Measurements from ENCODE around the gene IFNGR2. TPM values are rescaled to one million over a fixed set of nuclear protein-coding genes. Genes with fewer than 3 reads are reported as not detected.
"Not testable (repeated sequence)": the region's sequence is repeated elsewhere in the genome, so short reads cannot be mapped to it uniquely, and the experiment has no call there.

IFNGR2 gene
- total and polyA plus RNA-seq, 4 donors, result 67.1 to 77.7 (median 67.1) TPM

GRCh38 chr21:33412439-33412831 lies 9.2 kb downstream of the IFNGR2 start:
- not testable (repeated sequence) for DNase-seq (ENCODE audit: low read depth in 4 of 6, low spot score in 6 of 6); H3K27me3 ChIP-seq (ENCODE audit: control insufficient read depth, insufficient read depth, low read length); H3K27ac ChIP-seq (ENCODE audit: low read depth, low read length); H3K4me1 ChIP-seq (ENCODE audit: control insufficient read depth, insufficient read depth, low read length); H3K4me3 ChIP-seq (ENCODE audit: low read depth, low read length); H3K9me3 ChIP-seq (ENCODE audit: control insufficient read depth, insufficient read depth, low read length)
- WGBS (ENCODE audit: insufficient coverage), result 96% methylated on average over 10 of the region's 12 CpGs
- H3K36me3 ChIP-seq (ENCODE audit: control insufficient read depth, insufficient read depth, low read length), result peaks cover 26% of the 10 kb centered on the region

- Histone ChIP-seq H3K27me3 (ENCODE audit: control insufficient read depth, insufficient read depth, low read length) (no peaks in the 10 kb centered on the region), H3K36me3 (ENCODE audit: control insufficient read depth, insufficient read depth, low read length) (peaks cover 26% of the 10 kb centered on the region), H3K9me3 (ENCODE audit: control insufficient read depth, insufficient read depth, low read length) (no peaks in the 10 kb centered on the region), H3K4me3 (ENCODE audit: low read depth, low read length) (no peak overlapping the region), H3K27ac (ENCODE audit: low read depth, low read length) (no peak overlapping the region), H3K4me1 (ENCODE audit: control insufficient read depth, insufficient read depth, low read length) (no peaks in the 10 kb centered on the region)
- DNase-seq (ENCODE audit: low read depth in 4 of 6, low spot score in 6 of 6), result no peak
- WGBS (ENCODE audit: insufficient coverage), result 63% methylated on average over 5 of the region's 9 CpGs
Observed at GRCh38 chr21:33412832-33413519, 9.8 kb downstream of the IFNGR2 start.

DNA sequence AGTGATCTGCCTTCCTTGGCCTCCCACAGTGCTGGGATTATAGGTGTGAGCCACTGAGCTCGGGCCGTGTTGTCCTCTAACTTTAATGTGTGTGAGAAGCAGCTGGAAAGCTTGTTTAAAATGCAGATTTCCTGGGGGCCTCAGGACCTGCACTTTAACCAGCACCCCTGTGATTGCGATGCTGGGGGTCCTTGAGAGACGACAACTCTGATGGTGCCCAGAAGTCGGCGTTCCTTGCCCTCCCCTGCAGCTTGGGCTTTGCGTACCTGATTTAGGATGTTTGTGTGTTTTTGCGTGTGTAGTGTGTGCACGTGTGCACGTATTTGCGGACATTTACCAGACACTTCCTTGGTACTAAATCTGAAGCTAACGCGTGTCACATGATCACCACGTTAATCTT lies 10.9 kb downstream of the IFNGR2 start:
- no peak overlapping the region for H3K27ac ChIP-seq (ENCODE audit: low read depth, low read length)
- no peaks in the 10 kb centered on the region for H3K27me3 ChIP-seq (ENCODE audit: control insufficient read depth, insufficient read depth, low read length)
- DNase-seq (ENCODE audit: low read depth in 4 of 6, low spot score in 6 of 6), result no peak
- peaks cover 26% of the 10 kb centered on the region for H3K36me3 ChIP-seq (ENCODE audit: control insufficient read depth, insufficient read depth, low read length)
- 86% methylated on average over 14 of the region's 14 CpGs for WGBS (ENCODE audit: insufficient coverage)
- no peaks in the 10 kb centered on the region for H3K4me1 ChIP-seq (ENCODE audit: control insufficient read depth, insufficient read depth, low read length)
- H3K4me3 ChIP-seq (ENCODE audit: low read depth, low read length), result no peak overlapping the region
- H3K9me3 ChIP-seq (ENCODE audit: control insufficient read depth, insufficient read depth, low read length), result no peaks in the 10 kb centered on the region

- no peaks in the 10 kb centered on the region for H3K9me3 ChIP-seq (ENCODE audit: control insufficient read depth, insufficient read depth, low read length)
- 95% methylated on average over 10 of the region's 11 CpGs for WGBS (ENCODE audit: insufficient coverage)
- DNase-seq (ENCODE audit: low read depth in 4 of 6, low spot score in 6 of 6), result no peak
- H3K4me1 ChIP-seq (ENCODE audit: control insufficient read depth, insufficient read depth, low read length), result no peaks in the 10 kb centered on the region
- no peak overlapping the region for H3K4me3 ChIP-seq (ENCODE audit: low read depth, low read length)
- no peak overlapping the region for H3K27ac ChIP-seq (ENCODE audit: low read depth, low read length)
- H3K27me3 ChIP-seq (ENCODE audit: control insufficient read depth, insufficient read depth, low read length), result no peaks in the 10 kb centered on the region
- H3K36me3 ChIP-seq (ENCODE audit: control insufficient read depth, insufficient read depth, low read length), result peaks cover 30% of the 10 kb centered on the region
Observed at GRCh38 chr21:33414926-33415325, 11.7 kb downstream of the IFNGR2 start.

GRCh38 chr21:33418691-33419090 lies 15.5 kb downstream of the IFNGR2 start:
- Histone ChIP-seq H3K27me3 (ENCODE audit: control insufficient read depth, insufficient read depth, low read length) (no peaks in the 10 kb centered on the region), H3K9me3 (ENCODE audit: control insufficient read depth, insufficient read depth, low read length) (no peaks in the 10 kb centered on the region), H3K4me1 (ENCODE audit: control insufficient read depth, insufficient read depth, low read length) (no peaks in the 10 kb centered on the region), H3K27ac (ENCODE audit: low read depth, low read length) (no peak overlapping the region), H3K4me3 (ENCODE audit: low read depth, low read length) (no peak overlapping the region), H3K36me3 (ENCODE audit: control insufficient read depth, insufficient read depth, low read length) (peaks cover 38% of the 10 kb centered on the region)
- DNase-seq (ENCODE audit: low read depth in 4 of 6, low spot score in 6 of 6), result peak in 1 of 6 donors; percentile 26
- WGBS (ENCODE audit: insufficient coverage), result 67% methylated on average over 2 of the region's 2 CpGs

- no peak overlapping the region for H3K4me3 ChIP-seq (ENCODE audit: low read depth, low read length)
- no peaks in the 10 kb centered on the region for H3K27me3 ChIP-seq (ENCODE audit: control insufficient read depth, insufficient read depth, low read length)
- WGBS (ENCODE audit: insufficient coverage), result 83% methylated on average over 1 of the region's 12 CpGs
- DNase-seq (ENCODE audit: low read depth in 4 of 6, low spot score in 6 of 6), result no peak
- H3K27ac ChIP-seq (ENCODE audit: low read depth, low read length), result no peak overlapping the region
- H3K4me1 ChIP-seq (ENCODE audit: control insufficient read depth, insufficient read depth, low read length), result no peaks in the 10 kb centered on the region
- H3K9me3 ChIP-seq (ENCODE audit: control insufficient read depth, insufficient read depth, low read length), result no peaks in the 10 kb centered on the region
- H3K36me3 ChIP-seq (ENCODE audit: control insufficient read depth, insufficient read depth, low read length), result peaks cover 45% of the 10 kb centered on the region
Observed at GRCh38 chr21:33419538-33420123, 16.4 kb downstream of the IFNGR2 start.

- H3K4me3 ChIP-seq (ENCODE audit: low read depth, low read length), result no peak overlapping the region
- H3K4me1 ChIP-seq (ENCODE audit: control insufficient read depth, insufficient read depth, low read length), result no peaks in the 10 kb centered on the region
- H3K27ac ChIP-seq (ENCODE audit: low read depth, low read length), result no peak overlapping the region
- H3K36me3 ChIP-seq (ENCODE audit: control insufficient read depth, insufficient read depth, low read length), result peaks cover 48% of the 10 kb centered on the region
- no peak for DNase-seq (ENCODE audit: low read depth in 4 of 6, low spot score in 6 of 6)
- WGBS (ENCODE audit: insufficient coverage), result no CpG with 5 or more reads among the region's 5 CpGs
- no peaks in the 10 kb centered on the region for H3K27me3 ChIP-seq (ENCODE audit: control insufficient read depth, insufficient read depth, low read length)
- no peaks in the 10 kb centered on the region for H3K9me3 ChIP-seq (ENCODE audit: control insufficient read depth, insufficient read depth, low read length)
Observed at GRCh38 chr21:33421713-33422393, 18.6 kb downstream of the IFNGR2 start.

GRCh38 chr21:33424214-33424613 lies 21.0 kb downstream of the IFNGR2 start:
- 87% methylated on average over 8 of the region's 9 CpGs for WGBS (ENCODE audit: insufficient coverage)
- H3K4me3 ChIP-seq (ENCODE audit: low read depth, low read length), result no peak overlapping the region
- H3K9me3 ChIP-seq (ENCODE audit: control insufficient read depth, insufficient read depth, low read length), result no peaks in the 10 kb centered on the region
- no peaks in the 10 kb centered on the region for H3K4me1 ChIP-seq (ENCODE audit: control insufficient read depth, insufficient read depth, low read length)
- no peaks in the 10 kb centered on the region for H3K27me3 ChIP-seq (ENCODE audit: control insufficient read depth, insufficient read depth, low read length)
- DNase-seq (ENCODE audit: low read depth in 4 of 6, low spot score in 6 of 6), result no peak
- H3K36me3 ChIP-seq (ENCODE audit: control insufficient read depth, insufficient read depth, low read length), result peaks cover 68% of the 10 kb centered on the region
- no peak overlapping the region for H3K27ac ChIP-seq (ENCODE audit: low read depth, low read length)

- no peaks in the 10 kb centered on the region for H3K9me3 ChIP-seq (ENCODE audit: control insufficient read depth, insufficient read depth, low read length)
- H3K4me3 ChIP-seq (ENCODE audit: low read depth, low read length), result no peak overlapping the region
- no peak overlapping the region for H3K27ac ChIP-seq (ENCODE audit: low read depth, low read length)
- no peaks in the 10 kb centered on the region for H3K4me1 ChIP-seq (ENCODE audit: control insufficient read depth, insufficient read depth, low read length)
- H3K27me3 ChIP-seq (ENCODE audit: control insufficient read depth, insufficient read depth, low read length), result no peaks in the 10 kb centered on the region
- peaks cover 76% of the 10 kb centered on the region for H3K36me3 ChIP-seq (ENCODE audit: control insufficient read depth, insufficient read depth, low read length)
- no CpG with 5 or more reads among the region's 3 CpGs for WGBS (ENCODE audit: insufficient coverage)
- DNase-seq (ENCODE audit: low read depth in 4 of 6, low spot score in 6 of 6), result no peak
Observed at GRCh38 chr21:33425825-33426224, 22.6 kb downstream of the IFNGR2 start.

GRCh38 chr21:33427051-33427450 lies 23.8 kb downstream of the IFNGR2 start:
- no peak overlapping the region for H3K4me3 ChIP-seq (ENCODE audit: low read depth, low read length)
- no peak overlapping the region for H3K27ac ChIP-seq (ENCODE audit: low read depth, low read length)
- H3K9me3 ChIP-seq (ENCODE audit: control insufficient read depth, insufficient read depth, low read length), result no peaks in the 10 kb centered on the region
- H3K4me1 ChIP-seq (ENCODE audit: control insufficient read depth, insufficient read depth, low read length), result no peaks in the 10 kb centered on the region
- no peaks in the 10 kb centered on the region for H3K27me3 ChIP-seq (ENCODE audit: control insufficient read depth, insufficient read depth, low read length)
- H3K36me3 ChIP-seq (ENCODE audit: control insufficient read depth, insufficient read depth, low read length), result peaks cover 79% of the 10 kb centered on the region
- no peak for DNase-seq (ENCODE audit: low read depth in 4 of 6, low spot score in 6 of 6)
- 69% methylated on average over 7 of the region's 7 CpGs for WGBS (ENCODE audit: insufficient coverage)
